Glutamatergic neuron (in vitro differentiated cells): ENCODE data around the gene CDHR2. TPM values are rescaled to one million over a fixed set of nuclear protein-coding genes. Genes with fewer than 3 reads are reported as not detected.

Experiments used
- DNase-seq: peaks from one replicate; pipeline ENCODE4 v3.0.0; 2022
- H3K27ac Mint-ChIP-seq: one replicate; pipeline ENCODE4 v1.8.0; 2020; ENCODE audit warnings: mild to moderate bottlenecking, mixed read lengths, inconsistent platforms; ENCODE audit not compliant: unreplicated experiment
- H3K27me3 Mint-ChIP-seq: one replicate; pipeline ENCODE4 v1.8.0; 2020; ENCODE audit warnings: mild to moderate bottlenecking, moderate library complexity, mixed read lengths, inconsistent platforms; ENCODE audit not compliant: unreplicated experiment
- H3K36me3 Mint-ChIP-seq: one replicate; pipeline ENCODE4 v1.8.0; 2020; ENCODE audit warnings: mild to moderate bottlenecking, mixed read lengths, inconsistent platforms; ENCODE audit not compliant: unreplicated experiment
- H3K4me1 Mint-ChIP-seq: one replicate; pipeline ENCODE4 v1.8.0; 2020; ENCODE audit warnings: mild to moderate bottlenecking, low read depth, mixed read lengths, inconsistent platforms; ENCODE audit not compliant: unreplicated experiment
- H3K4me3 Mint-ChIP-seq: one replicate; pipeline ENCODE4 v1.8.0; 2020; ENCODE audit warnings: mild to moderate bottlenecking, mixed read lengths, inconsistent platforms; ENCODE audit not compliant: unreplicated experiment
- H3K9me3 Mint-ChIP-seq: one replicate; pipeline ENCODE4 v1.8.0; 2020; ENCODE audit warnings: mild to moderate bottlenecking, moderate library complexity, mixed read lengths, inconsistent platforms; ENCODE audit not compliant: unreplicated experiment
- CTCF ChIP-seq: fragments of 200-600 bp; sonication (generic); IDR thresholded peaks from one replicate; pipeline ENCODE4 v1.5.0; 2021; ENCODE audit not compliant: partially characterized antibody, unreplicated experiment
- total RNA-seq: library from RNA; stranded (reverse); fragmentation: NEBNext Ultra II Directional; extraction: Animal tissue kit (Norgen Biotek cat#: 25700); gene quantifications from one replicate; pipeline ENCODE4 v1.2.1, GENCODE V29; 2021; ENCODE audit not compliant: unreplicated experiment

Gene CDHR2
- total RNA-seq, 1 donor from 2014 or later: 0.29 TPM

- H3K27me3 Mint-ChIP-seq: peaks cover 7% of the 10 kb centered on the region
- peak within 1 kb of the TSS; percentile 98 for H3K4me3 Mint-ChIP-seq
- H3K27ac Mint-ChIP-seq: peak within 1 kb of the TSS; percentile 97
- H3K9me3 Mint-ChIP-seq: peaks cover 10% of the 10 kb centered on the region
- no peaks in the 10 kb centered on the region for H3K36me3 Mint-ChIP-seq
- DNase-seq: peak; percentile 86
- peaks cover 23% of the 10 kb centered on the region for H3K4me1 Mint-ChIP-seq
- no peak for TF ChIP-seq CTCF
These were observed 60.7 kb downstream of the CDHR2 start, which contains the start of gene GPRIN1 for GRCh38 chr5:176609724-176610434. GPRIN1 (minus strand) TSS chr5:176610156; CDS start chr5:176599834, 10,322 bp downstream.

GRCh38 chr5:176610435-176610773, 61.3 kb downstream of the CDHR2 start:
- peak overlapping the region; percentile 67 for H3K4me3 Mint-ChIP-seq
- TF ChIP-seq CTCF: no peak
- H3K27ac Mint-ChIP-seq: no peak overlapping the region
- H3K36me3 Mint-ChIP-seq: no peaks in the 10 kb centered on the region
- no peak for DNase-seq
- peaks cover 10% of the 10 kb centered on the region for H3K9me3 Mint-ChIP-seq
- H3K27me3 Mint-ChIP-seq: peaks cover 7% of the 10 kb centered on the region
- peaks cover 23% of the 10 kb centered on the region for H3K4me1 Mint-ChIP-seq

- Mint-ChIP-seq H3K4me1 (peaks cover 20% of the 10 kb centered on the region), H3K4me3 (peak overlapping the region; percentile 31), H3K9me3 (peaks cover 12% of the 10 kb centered on the region), H3K27ac (no peak overlapping the region), H3K27me3 (peaks cover 10% of the 10 kb centered on the region), H3K36me3 (no peaks in the 10 kb centered on the region)
- TF ChIP-seq CTCF: no peak
- DNase-seq: no peak
These were observed 62.3 kb downstream of the CDHR2 start for GRCh38 chr5:176611435-176611834.

- Mint-ChIP-seq H3K36me3 (no peaks in the 10 kb centered on the region), H3K9me3 (peaks cover 12% of the 10 kb centered on the region), H3K4me3 (peak overlapping the region; percentile 5), H3K4me1 (peaks cover 20% of the 10 kb centered on the region), H3K27ac (no peak overlapping the region), H3K27me3 (peaks cover 12% of the 10 kb centered on the region)
- DNase-seq: no peak
- TF ChIP-seq CTCF: no peak
These were observed 62.9 kb downstream of the CDHR2 start for GRCh38 chr5:176612008-176612407.

GRCh38 chr5:176612855-176613254, 63.7 kb downstream of the CDHR2 start:
- DNase-seq: no peak
- Mint-ChIP-seq H3K4me3 (no peak overlapping the region), H3K27me3 (peaks cover 14% of the 10 kb centered on the region), H3K4me1 (peaks cover 19% of the 10 kb centered on the region), H3K27ac (no peak overlapping the region), H3K9me3 (peaks cover 13% of the 10 kb centered on the region), H3K36me3 (no peaks in the 10 kb centered on the region)
- TF ChIP-seq CTCF: no peak
